Activated CD4-positive, alpha-beta T cell treated with anti-CD3 and anti-CD28 coated beads for 36 hours (primary cell): ENCODE data around the gene ADAMTS12. TPM values are rescaled to one million over a fixed set of nuclear protein-coding genes. Genes with fewer than 3 reads are reported as not detected.
A peak's percentile ranks its signal among the peaks of the same experiment; 100 is the strongest.

ENCODE experiments used
- ATAC-seq: fragments of 200-7000 bp; cut with Tn5 transposase; one replicate; pipeline ENCODE4 v1.10.0; 2021; ENCODE audit warnings: mild to moderate bottlenecking, moderate library complexity
- CTCF ChIA-PET: fragments of 350-600 bp; sonication (Branson Sonifier 250); formaldehyde crosslinking; loops from one replicate; lab custom pipeline; 2021; ENCODE audit warnings: antibody characterized with exemption; lab: Charles Lee
- POLR2A ChIA-PET: fragments of 350-600 bp; sonication (Branson Sonifier 250); formaldehyde crosslinking; loops from one replicate; lab custom pipeline; 2021; ENCODE audit warnings: antibody characterized with exemption, inconsistent platforms; lab: Charles Lee
- DNase-seq: peaks from one replicate; pipeline ENCODE4 v3.0.0-alpha.2; 2020
- H3K27ac Mint-ChIP-seq: one replicate; pipeline ENCODE4 v1.8.0; 2021; ENCODE audit warnings: mixed read lengths
- H3K27me3 Mint-ChIP-seq: one replicate; pipeline ENCODE4 v1.8.0; 2021; ENCODE audit warnings: mixed read lengths
- H3K36me3 Mint-ChIP-seq: one replicate; pipeline ENCODE4 v1.8.0; 2021; ENCODE audit warnings: low read depth, mixed read lengths
- H3K4me1 Mint-ChIP-seq: one replicate; pipeline ENCODE4 v1.8.0; 2021; ENCODE audit warnings: mixed read lengths
- H3K4me3 Mint-ChIP-seq: one replicate; pipeline ENCODE4 v1.8.0; 2021; ENCODE audit warnings: mild to moderate bottlenecking, moderate library complexity, mixed read lengths
- H3K9me3 Mint-ChIP-seq: one replicate; pipeline ENCODE4 v1.8.0; 2021; ENCODE audit warnings: low read depth, mixed read lengths
- intact Hi-C, 2 experiments: fragments of 100-400 bp; cut with DNase I in 1 of 2; cut with micrococcal nuclease in 1 of 2; formaldehyde crosslinking; loops; one replicate each; pipeline versions ENCODE4 v1.14.2 to v1.15.1; 2022 to 2024; cut with DNase I, micrococcal nuclease
- total RNA-seq, 2 experiments: library from RNA; stranded (reverse); gene quantifications; one replicate each; pipeline ENCODE4 v1.2.3, GENCODE V29; 2021

Gene ADAMTS12
- total RNA-seq, 2 experiments from 2014 or later: not detected

- intact Hi-C loops: no loop called here
- ChIA-PET CTCF (no interaction called here), POLR2A (no interaction called here)
- Mint-ChIP-seq H3K9me3 (peaks cover 7% of the 10 kb centered on the region), H3K27ac (no peak overlapping the region), H3K36me3 (no peaks in the 10 kb centered on the region), H3K4me3 (no peak overlapping the region), H3K4me1 (peaks cover 11% of the 10 kb centered on the region), H3K27me3 (no peaks in the 10 kb centered on the region)
- DNase-seq (no peak), ATAC-seq (peak; percentile 12)
Observed at GRCh38 chr5:33841891-33842290, 49.9 kb downstream of the ADAMTS12 start.

- ATAC-seq (peak; percentile 51), DNase-seq (no peak)
- POLR2A ChIA-PET: no interaction called here
- Mint-ChIP-seq H3K36me3 (no peaks in the 10 kb centered on the region), H3K9me3 (peaks cover 7% of the 10 kb centered on the region), H3K4me1 (peaks cover 11% of the 10 kb centered on the region), H3K27ac (no peak overlapping the region), H3K27me3 (no peaks in the 10 kb centered on the region), H3K4me3 (no peak overlapping the region)
- intact Hi-C loops: no loop called here
- CTCF ChIA-PET: no interaction called here
Observed at GRCh38 chr5:33840927-33841547, 50.8 kb downstream of the ADAMTS12 start.

GRCh38 chr5:33837301-33837700 lies 54.5 kb downstream of the ADAMTS12 start:
- intact Hi-C loops: no loop called here
- CTCF ChIA-PET: no interaction called here
- H3K36me3 Mint-ChIP-seq: no peaks in the 10 kb centered on the region
- POLR2A ChIA-PET: no interaction called here
- DNase-seq: no peak
- no peak for ATAC-seq
- no peaks in the 10 kb centered on the region for H3K9me3 Mint-ChIP-seq
- H3K27ac Mint-ChIP-seq: no peak overlapping the region
- peaks cover 11% of the 10 kb centered on the region for H3K4me1 Mint-ChIP-seq
- H3K4me3 Mint-ChIP-seq: no peak overlapping the region
- H3K27me3 Mint-ChIP-seq: no peaks in the 10 kb centered on the region

GRCh38 chr5:33834334-33834733 lies 57.5 kb downstream of the ADAMTS12 start:
- no peaks in the 10 kb centered on the region for H3K9me3 Mint-ChIP-seq
- no peaks in the 10 kb centered on the region for H3K27me3 Mint-ChIP-seq
- H3K4me3 Mint-ChIP-seq: no peak overlapping the region
- no peak overlapping the region for H3K27ac Mint-ChIP-seq
- CTCF ChIA-PET: no interaction called here
- ATAC-seq: no peak
- no peak for DNase-seq
- intact Hi-C loops: no loop called here
- H3K4me1 Mint-ChIP-seq: no peaks in the 10 kb centered on the region
- POLR2A ChIA-PET: no interaction called here
- H3K36me3 Mint-ChIP-seq: no peaks in the 10 kb centered on the region

- Mint-ChIP-seq H3K9me3 (no peaks in the 10 kb centered on the region), H3K27me3 (no peaks in the 10 kb centered on the region), H3K4me3 (no peak overlapping the region), H3K36me3 (no peaks in the 10 kb centered on the region), H3K4me1 (no peaks in the 10 kb centered on the region), H3K27ac (no peak overlapping the region)
- POLR2A ChIA-PET: no interaction called here
- CTCF ChIA-PET: no interaction called here
- intact Hi-C loops: no loop called here
- ATAC-seq (no peak), DNase-seq (no peak)
Observed at GRCh38 chr5:33833237-33833575, 58.6 kb downstream of the ADAMTS12 start.

DNA sequence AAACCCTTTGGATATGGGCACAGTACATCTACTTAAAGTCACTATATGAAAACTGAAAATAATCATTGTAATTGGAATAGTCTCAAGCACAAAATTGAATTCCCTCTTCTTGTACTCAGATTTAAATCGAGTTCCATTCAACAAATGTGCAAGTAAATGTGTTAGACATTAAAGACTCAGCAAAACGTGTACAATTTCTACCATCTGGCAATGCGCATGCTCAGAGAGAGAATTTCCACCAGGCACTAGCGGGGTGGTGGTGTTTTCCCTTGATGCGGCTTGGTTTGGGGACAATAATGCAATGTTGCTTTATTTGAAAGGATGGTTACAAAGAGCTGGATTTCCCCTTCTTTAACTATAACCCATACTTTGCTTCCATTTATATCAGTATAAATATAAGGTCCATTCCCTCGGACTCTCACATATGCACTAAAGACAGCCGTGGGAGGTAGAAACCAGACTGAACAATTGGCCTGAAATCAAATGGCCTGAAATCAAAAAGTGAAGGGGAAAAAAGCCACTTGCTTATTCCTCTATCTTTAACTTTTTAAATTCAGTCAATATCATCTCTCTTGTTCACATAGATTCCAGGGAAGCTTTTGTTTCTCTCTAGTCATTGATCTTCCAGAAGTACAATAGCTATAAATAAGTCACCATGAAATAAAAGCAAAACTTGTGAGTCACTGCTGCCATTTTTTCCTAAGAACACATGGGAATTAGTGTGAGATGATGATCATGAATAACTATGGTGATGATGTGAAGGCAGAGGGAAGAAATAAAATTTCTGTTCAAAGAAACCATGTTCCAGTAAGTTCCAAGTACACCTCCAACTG lies 59.2 kb downstream of the ADAMTS12 start:
- ChIA-PET POLR2A (no interaction called here), CTCF (interaction anchor here (0.6 kb wide), 1 partner anchor 65 kb away, joined by 3 read pairs; no protein-coding TSS in a partner anchor)
- ATAC-seq (no peak), DNase-seq (no peak)
- no peak overlapping the region for H3K27ac Mint-ChIP-seq
- H3K36me3 Mint-ChIP-seq: no peaks in the 10 kb centered on the region
- no peak overlapping the region for H3K4me3 Mint-ChIP-seq
- no peaks in the 10 kb centered on the region for H3K9me3 Mint-ChIP-seq
- no peaks in the 10 kb centered on the region for H3K4me1 Mint-ChIP-seq
- no peaks in the 10 kb centered on the region for H3K27me3 Mint-ChIP-seq
- intact Hi-C loops: no loop called here

- no peaks in the 10 kb centered on the region for H3K36me3 Mint-ChIP-seq
- H3K4me3 Mint-ChIP-seq: no peak overlapping the region
- ChIA-PET POLR2A (no interaction called here), CTCF (interaction anchor here (1.7 kb wide), 1 partner anchor 104 kb away, joined by 7 read pairs; no protein-coding TSS in a partner anchor)
- H3K27me3 Mint-ChIP-seq: no peaks in the 10 kb centered on the region
- intact Hi-C loops: no loop called here
- H3K27ac Mint-ChIP-seq: no peak overlapping the region
- no peak for DNase-seq
- no peaks in the 10 kb centered on the region for H3K4me1 Mint-ChIP-seq
- no peaks in the 10 kb centered on the region for H3K9me3 Mint-ChIP-seq
- ATAC-seq: no peak
Observed at GRCh38 chr5:33831041-33831440, 60.7 kb downstream of the ADAMTS12 start.

GRCh38 chr5:33829430-33829829 lies 62.4 kb downstream of the ADAMTS12 start:
- no peaks in the 10 kb centered on the region for H3K4me1 Mint-ChIP-seq
- ATAC-seq (no peak), DNase-seq (no peak)
- no peaks in the 10 kb centered on the region for H3K27me3 Mint-ChIP-seq
- no peaks in the 10 kb centered on the region for H3K36me3 Mint-ChIP-seq
- no peak overlapping the region for H3K27ac Mint-ChIP-seq
- no peaks in the 10 kb centered on the region for H3K9me3 Mint-ChIP-seq
- no peak overlapping the region for H3K4me3 Mint-ChIP-seq
- ChIA-PET CTCF (no interaction called here), POLR2A (no interaction called here)
- intact Hi-C loops: no loop called here

GRCh38 chr5:33828626-33829308 lies 63.0 kb downstream of the ADAMTS12 start:
- ATAC-seq (no peak), DNase-seq (no peak)
- Mint-ChIP-seq H3K27me3 (no peaks in the 10 kb centered on the region), H3K4me1 (no peaks in the 10 kb centered on the region), H3K4me3 (no peak overlapping the region), H3K36me3 (no peaks in the 10 kb centered on the region), H3K9me3 (no peaks in the 10 kb centered on the region), H3K27ac (no peak overlapping the region)
- ChIA-PET POLR2A (no interaction called here), CTCF (no interaction called here)
- intact Hi-C loops: no loop called here

- POLR2A ChIA-PET: no interaction called here
- intact Hi-C loops: no loop called here
- DNase-seq: no peak
- H3K9me3 Mint-ChIP-seq: no peaks in the 10 kb centered on the region
- H3K36me3 Mint-ChIP-seq: no peaks in the 10 kb centered on the region
- no peaks in the 10 kb centered on the region for H3K27me3 Mint-ChIP-seq
- no peak for ATAC-seq
- CTCF ChIA-PET: no interaction called here
- H3K4me3 Mint-ChIP-seq: no peak overlapping the region
- no peaks in the 10 kb centered on the region for H3K4me1 Mint-ChIP-seq
- no peak overlapping the region for H3K27ac Mint-ChIP-seq
Observed at GRCh38 chr5:33827885-33828284, 63.9 kb downstream of the ADAMTS12 start.

DNA sequence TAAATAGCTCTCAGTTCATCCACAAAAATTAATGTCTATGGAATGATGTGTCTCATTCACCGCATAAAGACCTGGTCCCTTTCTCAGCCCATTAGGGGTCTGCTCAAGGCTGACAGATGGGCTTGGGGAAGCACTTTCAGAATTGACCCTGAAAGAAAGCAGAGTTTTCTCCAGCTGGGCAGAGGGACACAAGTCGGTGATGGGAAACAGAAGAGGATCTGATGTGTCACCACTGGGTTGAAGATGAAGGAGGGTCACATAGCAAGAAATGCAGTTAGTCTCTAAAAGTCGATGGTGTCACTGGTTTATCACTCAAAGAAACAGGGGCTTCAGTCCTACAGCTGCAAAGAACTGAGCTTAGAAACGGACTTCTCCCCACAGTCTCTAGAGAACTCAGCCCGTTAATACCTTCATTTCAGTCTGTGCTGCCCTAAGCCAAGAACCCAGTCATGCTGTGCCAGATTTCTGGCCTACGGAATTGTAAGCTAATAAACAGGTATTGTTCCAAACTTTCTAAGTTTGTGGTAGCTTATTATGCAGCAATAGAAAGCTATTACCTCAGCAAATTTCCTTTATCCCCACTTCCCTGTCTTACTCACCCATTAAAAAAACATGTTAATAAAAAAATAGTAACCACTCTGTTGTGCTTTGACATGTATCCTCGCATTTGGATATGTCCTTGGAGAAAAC lies 64.6 kb downstream of the ADAMTS12 start:
- no peaks in the 10 kb centered on the region for H3K27me3 Mint-ChIP-seq
- H3K27ac Mint-ChIP-seq: no peak overlapping the region
- POLR2A ChIA-PET: no interaction called here
- H3K36me3 Mint-ChIP-seq: no peaks in the 10 kb centered on the region
- DNase-seq: no peak
- no peak for ATAC-seq
- no peak overlapping the region for H3K4me3 Mint-ChIP-seq
- CTCF ChIA-PET: interaction anchor here (0.8 to 2.4 kb wide), 2 partner anchors 108 to 143 kb away, joined by 3 to 6 read pairs; no protein-coding TSS in a partner anchor
- intact Hi-C loops: no loop called here
- H3K9me3 Mint-ChIP-seq: no peaks in the 10 kb centered on the region
- H3K4me1 Mint-ChIP-seq: no peaks in the 10 kb centered on the region
